ENCODE data around the gene FARP1.

FARP1 gene

GRCh38 chr13:98322091-98322718 is 179.3 kb downstream of the FARP1 start:
- H3K4me3 ChIP-seq (ENCODE audit: control insufficient read depth, low read depth, low read length), result no peak overlapping the region
- TF ChIP-seq CTCF (conservative IDR thresholded peaks at IDR 0.05; ENCODE audit: control insufficient read depth, insufficient read depth, low read depth, low read length), result no peak
- no peak for DNase-seq (ENCODE audit: low read depth)

- no peak overlapping the region for H3K4me3 ChIP-seq (ENCODE audit: control insufficient read depth, low read depth, low read length)
- DNase-seq (ENCODE audit: low read depth), result peak; percentile 66
Measured at GRCh38 chr13:98324105-98324504, 181.2 kb downstream of the FARP1 start.

GRCh38 chr13:98325724-98326123 is 182.8 kb downstream of the FARP1 start:
- no peak overlapping the region for H3K4me3 ChIP-seq (ENCODE audit: control insufficient read depth, low read depth, low read length)
- no peak for DNase-seq (ENCODE audit: low read depth)
- TF ChIP-seq CTCF (conservative IDR thresholded peaks at IDR 0.05; ENCODE audit: control insufficient read depth, insufficient read depth, low read depth, low read length), result no peak

More at GRCh38 chr13:98324105-98324504, 181.2 kb downstream of the FARP1 start:
- TF ChIP-seq CTCF (conservative IDR thresholded peaks at IDR 0.05; ENCODE audit: control insufficient read depth, insufficient read depth, low read depth, low read length), result no peak

GRCh38 chr13:98326291-98326690 is 183.4 kb downstream of the FARP1 start:
- H3K4me3 ChIP-seq (ENCODE audit: control insufficient read depth, low read depth, low read length), result no peak overlapping the region
- TF ChIP-seq CTCF (conservative IDR thresholded peaks at IDR 0.05; ENCODE audit: control insufficient read depth, insufficient read depth, low read depth, low read length), result no peak
- no peak for DNase-seq (ENCODE audit: low read depth)

GRCh38 chr13:98327371-98328270 is 184.7 kb downstream of the FARP1 start:
- no peak overlapping the region for H3K4me3 ChIP-seq (ENCODE audit: control insufficient read depth, low read depth, low read length)
- no peak for TF ChIP-seq CTCF (conservative IDR thresholded peaks at IDR 0.05; ENCODE audit: control insufficient read depth, insufficient read depth, low read depth, low read length)
- DNase-seq (ENCODE audit: low read depth), result peak; percentile 23

GRCh38 chr13:98328511-98328910 is 185.6 kb downstream of the FARP1 start:
- no peak overlapping the region for H3K4me3 ChIP-seq (ENCODE audit: control insufficient read depth, low read depth, low read length)
- DNase-seq (ENCODE audit: low read depth), result no peak
- TF ChIP-seq CTCF (conservative IDR thresholded peaks at IDR 0.05; ENCODE audit: control insufficient read depth, insufficient read depth, low read depth, low read length), result no peak
